Prostate gland (tissue), 2 donors: ENCODE data around the gene TUBB4B. TPM values are rescaled to one million over a fixed set of nuclear protein-coding genes. Genes with fewer than 3 reads are reported as not detected.

ENCODE experiments used
- DNase-seq: peaks from one replicate; pipeline ENCODE4 v3.0.0-alpha.2; 2019; ENCODE audit warnings: low spot score
- H3K27ac ChIP-seq, 2 donors: fragments of 200-600 bp; sonication (generic); 2 replicates each; pipeline ENCODE4 v1.5.1; 2017 to 2019
- H3K27me3 ChIP-seq: fragments of 200-600 bp; sonication (generic); replicated peaks from 2 replicates; pipeline ENCODE4 v1.5.1; 2019; ENCODE audit not compliant: insufficient read depth
- H3K36me3 ChIP-seq, 2 donors: fragments of 200-600 bp; sonication (generic); 1 replicate in 1 of 2; 2 replicates in 1 of 2; pipeline versions ENCODE4 v1.5.1 to v1.8.1; 2017 to 2019
- H3K4me1 ChIP-seq: fragments of 200-600 bp; sonication (generic); replicated peaks from 2 replicates; pipeline ENCODE4 v1.5.1; 2019
- H3K4me3 ChIP-seq, 2 donors: fragments of 200-600 bp; sonication (generic); 2 replicates each; pipeline ENCODE4 v1.5.1; 2017 to 2019
- H3K9me3 ChIP-seq: fragments of 200-600 bp; sonication (generic); 2 replicates; pipeline ENCODE4 v1.5.1; 2017
- POLR2A ChIP-seq: fragments of 450-650 bp; IDR thresholded peaks from one replicate; pipeline ENCODE4 v1.6.1; 2016; ENCODE audit warnings: antibody characterized with exemption, mild to moderate bottlenecking
- POLR2AphosphoS5 ChIP-seq: sonication (generic); formaldehyde crosslinking; IDR thresholded peaks from one replicate; pipeline ENCODE4 v1.6.1; 2017; ENCODE audit warnings: antibody characterized with exemption
- WGBS: methylation state at CpG from one replicate; pipeline ENCODE4 v1.1.5; 2018; 5-methylcytosine and 5-hydroxymethylcytosine counted together
- intact Hi-C: fragments of 100-400 bp; cut with DNase I; formaldehyde crosslinking; loops from one replicate; pipeline ENCODE4 v1.14.2; 2022
- total RNA-seq, 2 donors: library from RNA; depleted of rRNA; stranded (reverse); fragments of >200 nt; gene quantifications; one replicate each; pipeline ENCODE4 v1.1.0, GENCODE V29; 2016
- TF ChIP-seq, protein P1 (sequence below), 4 experiments: fragments of 200-600 bp in 2 of 4; fragments of 450-650 bp in 2 of 4; sonication (generic) in 2 of 4; IDR thresholded peaks; 1 replicate in 3 of 4; 2 replicates in 1 of 4; pipeline ENCODE4 v1.5.1; 2016 to 2019; ENCODE audit warnings: antibody characterized with exemption in 4 of 4, mild to moderate bottlenecking in 2 of 4, moderate library complexity in 2 of 4

TUBB4B gene
- total RNA-seq, 2 donors from 2014 or later, result 279 to 484 TPM

GRCh38 chr9:137286975-137287383 is 45.9 kb downstream of the TUBB4B start:
- WGBS, result 42% methylated on average over 14 of the region's 14 CpGs

DNA sequence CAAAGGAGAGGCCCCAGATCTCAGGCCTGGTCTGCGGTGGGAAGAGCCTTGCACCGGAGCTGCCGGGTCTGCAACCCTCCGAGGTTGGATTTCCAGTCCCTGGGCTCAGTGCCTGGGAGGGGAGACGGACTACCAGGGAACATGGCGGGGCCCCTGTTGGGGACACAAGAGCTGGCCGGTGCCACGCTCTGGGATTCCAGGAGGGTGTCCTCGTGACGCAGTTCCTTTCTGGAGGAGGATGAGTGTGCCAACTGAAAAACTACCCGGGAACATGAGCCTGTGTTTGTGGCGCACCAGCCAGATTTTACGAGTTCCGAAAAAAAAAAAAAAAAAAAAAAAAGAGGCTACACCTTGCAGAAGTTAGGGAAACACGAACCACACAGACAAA is 52.0 kb downstream of the TUBB4B start:
- no peaks in the 10 kb centered on the region for H3K9me3 ChIP-seq
- no peaks in the 10 kb centered on the region for H3K27me3 ChIP-seq
- intact Hi-C loops, result loop anchor here (10.0 kb wide), 2 partner anchors 112 to 232 kb away; no protein-coding TSS in a partner anchor
- H3K27ac ChIP-seq, result peak overlapping the region; percentile 72 to 94
- H3K4me1 ChIP-seq, result peaks cover 10% of the 10 kb centered on the region
- TF ChIP-seq POLR2AphosphoS5 (peak; percentile 53), POLR2A (no peak)
- H3K4me3 ChIP-seq, result no peak overlapping the region
- H3K36me3 ChIP-seq, result no peaks in the 10 kb centered on the region
- peak; percentile 63 for DNase-seq
- 38% methylated on average over 15 of the region's 15 CpGs for WGBS

More at GRCh38 chr9:137286975-137287383, 45.9 kb downstream of the TUBB4B start:
- Histone ChIP-seq H3K4me1 (no peaks in the 10 kb centered on the region), H3K4me3 (no peak overlapping the region), H3K27ac (no peak overlapping the region), H3K27me3 (no peaks in the 10 kb centered on the region), H3K9me3 (no peaks in the 10 kb centered on the region), H3K36me3 (no peaks in the 10 kb centered on the region)
- DNase-seq, result peak; percentile 80
- TF ChIP-seq POLR2AphosphoS5 (peak; percentile 70), POLR2A (no peak)
- TF ChIP-seq, protein P1, sequence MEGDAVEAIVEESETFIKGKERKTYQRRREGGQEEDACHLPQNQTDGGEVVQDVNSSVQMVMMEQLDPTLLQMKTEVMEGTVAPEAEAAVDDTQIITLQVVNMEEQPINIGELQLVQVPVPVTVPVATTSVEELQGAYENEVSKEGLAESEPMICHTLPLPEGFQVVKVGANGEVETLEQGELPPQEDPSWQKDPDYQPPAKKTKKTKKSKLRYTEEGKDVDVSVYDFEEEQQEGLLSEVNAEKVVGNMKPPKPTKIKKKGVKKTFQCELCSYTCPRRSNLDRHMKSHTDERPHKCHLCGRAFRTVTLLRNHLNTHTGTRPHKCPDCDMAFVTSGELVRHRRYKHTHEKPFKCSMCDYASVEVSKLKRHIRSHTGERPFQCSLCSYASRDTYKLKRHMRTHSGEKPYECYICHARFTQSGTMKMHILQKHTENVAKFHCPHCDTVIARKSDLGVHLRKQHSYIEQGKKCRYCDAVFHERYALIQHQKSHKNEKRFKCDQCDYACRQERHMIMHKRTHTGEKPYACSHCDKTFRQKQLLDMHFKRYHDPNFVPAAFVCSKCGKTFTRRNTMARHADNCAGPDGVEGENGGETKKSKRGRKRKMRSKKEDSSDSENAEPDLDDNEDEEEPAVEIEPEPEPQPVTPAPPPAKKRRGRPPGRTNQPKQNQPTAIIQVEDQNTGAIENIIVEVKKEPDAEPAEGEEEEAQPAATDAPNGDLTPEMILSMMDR (IDR thresholded peaks at IDR 0.05), result peak in 3 of 4 experiments; percentile 69 to 79 (median 75)
- intact Hi-C loops, result no loop called here

Other genes starting within 250 kb of the TUBB4B start
- gene PAXX, start 248.9 kb upstream of the TUBB4B start, total RNA-seq, result 10 to 100 TPM; 61.6 to 71.8 TPM
- gene CLIC3, start 244.7 kb upstream of the TUBB4B start, total RNA-seq, result 1 to 10 TPM; 4.2 to 6.7 TPM
- 10 to 100 TPM; 27.4 to 79.1 TPM for gene ABCA2, start 213.1 kb upstream of the TUBB4B start, total RNA-seq
- under 1 TPM in 1 of 2 donors, not detected in 1; 0.57 TPM for gene FUT7, start 209.2 kb upstream of the TUBB4B start, total RNA-seq
- gene NPDC1, start 195.1 kb upstream of the TUBB4B start, total RNA-seq, result 100 to 1,000 TPM; 384 to 427 TPM
- 10 to 100 TPM in 1 of 2 donors, 1 to 10 TPM in 1; 9.8 to 10.9 TPM for gene ENTPD2, start 187.2 kb upstream of the TUBB4B start, total RNA-seq
- gene SAPCD2, start 170.7 kb upstream of the TUBB4B start, total RNA-seq, result 10 to 100 TPM in 1 of 2 donors, 1 to 10 TPM in 1; 7.2 to 17.2 TPM
- 10 to 100 TPM in 1 of 2 donors, 1 to 10 TPM in 1; 8.2 to 19.9 TPM for gene UAP1L1, start 163.8 kb upstream of the TUBB4B start, total RNA-seq
- gene MAN1B1, start 154.3 kb upstream of the TUBB4B start, total RNA-seq, result 100 to 1,000 TPM in 1 of 2 donors, 10 to 100 TPM in 1; 67.4 to 107 TPM
- gene DPP7, start 126.6 kb upstream of the TUBB4B start, total RNA-seq, result 100 to 1,000 TPM; 147 to 235 TPM
- gene GRIN1, start 102.1 kb upstream of the TUBB4B start, total RNA-seq, result 1 to 10 TPM in 1 of 2 donors, under 1 TPM in 1; 0.59 to 1.8 TPM
- 100 to 1,000 TPM; 183 to 582 TPM for gene LRRC26, start 71.2 kb upstream of the TUBB4B start, total RNA-seq
- gene TMEM210, start 69.2 kb upstream of the TUBB4B start, total RNA-seq, result 1 to 10 TPM in 1 of 2 donors, not detected in 1; 3.1 TPM
- gene ANAPC2, start 52.7 kb upstream of the TUBB4B start, total RNA-seq, result 10 to 100 TPM; 32.5 to 64.5 TPM
- 100 to 1,000 TPM; 114 to 124 TPM for gene SSNA1, start 52.6 kb upstream of the TUBB4B start, total RNA-seq
- gene TPRN, start 40.5 kb upstream of the TUBB4B start, total RNA-seq, result 10 to 100 TPM; 26.1 to 30.4 TPM
- 10 to 100 TPM; 35.3 to 47.8 TPM for gene TMEM203, start 35.6 kb upstream of the TUBB4B start, total RNA-seq
- gene NDOR1, start 35.6 kb upstream of the TUBB4B start, total RNA-seq, result 10 to 100 TPM; 18.5 to 31.9 TPM
- 1 to 10 TPM; 3.8 to 6.2 TPM for gene RNF208, start 19.0 kb upstream of the TUBB4B start, total RNA-seq
- gene CYSRT1, start 16.1 kb upstream of the TUBB4B start, total RNA-seq, result 1 to 10 TPM; 2.7 to 4.9 TPM
- not detected for gene RNF224, start 13.8 kb upstream of the TUBB4B start, total RNA-seq
- under 1 TPM in 1 of 2 donors, not detected in 1; 0.57 TPM for gene SLC34A3, start 10.4 kb upstream of the TUBB4B start, total RNA-seq
- 1 to 10 TPM in 1 of 2 donors, not detected in 1; 4.2 TPM for gene STPG3, start 10.0 kb downstream of the TUBB4B start, total RNA-seq
- 10 to 100 TPM; 44.9 to 82.1 TPM for gene NELFB, start 14.0 kb downstream of the TUBB4B start, total RNA-seq
- 1 to 10 TPM; 1.6 to 7.3 TPM for gene TOR4A, start 36.4 kb downstream of the TUBB4B start, total RNA-seq
- 10 to 100 TPM; 22.4 to 24.3 TPM for gene NRARP, start 61.0 kb downstream of the TUBB4B start, total RNA-seq
- gene EXD3, start 181.9 kb downstream of the TUBB4B start, total RNA-seq, result 10 to 100 TPM; 32.6 to 44.8 TPM
- 10 to 100 TPM in 1 of 2 donors, 1 to 10 TPM in 1; 7.5 to 17.1 TPM for gene NOXA1, start 182.1 kb downstream of the TUBB4B start, total RNA-seq
- gene ENTPD8, start 200.1 kb downstream of the TUBB4B start, total RNA-seq, result 1 to 10 TPM; 1.8 TPM
- 100 to 1,000 TPM in 1 of 2 donors, 10 to 100 TPM in 1; 42.4 to 128 TPM for gene NSMF, start 218.0 kb downstream of the TUBB4B start, total RNA-seq